CD4-positive, alpha-beta T cell treated with Interleukin-4 for 4 hours (primary cell): ENCODE measurements around the gene CYBA.
A peak's percentile ranks its signal among the peaks of the same experiment; 100 is the strongest.

Source experiments
- DNase-seq: peaks from one replicate; pipeline ENCODE4 v3.0.0-alpha.2; 2020

Gene CYBA

DNA sequence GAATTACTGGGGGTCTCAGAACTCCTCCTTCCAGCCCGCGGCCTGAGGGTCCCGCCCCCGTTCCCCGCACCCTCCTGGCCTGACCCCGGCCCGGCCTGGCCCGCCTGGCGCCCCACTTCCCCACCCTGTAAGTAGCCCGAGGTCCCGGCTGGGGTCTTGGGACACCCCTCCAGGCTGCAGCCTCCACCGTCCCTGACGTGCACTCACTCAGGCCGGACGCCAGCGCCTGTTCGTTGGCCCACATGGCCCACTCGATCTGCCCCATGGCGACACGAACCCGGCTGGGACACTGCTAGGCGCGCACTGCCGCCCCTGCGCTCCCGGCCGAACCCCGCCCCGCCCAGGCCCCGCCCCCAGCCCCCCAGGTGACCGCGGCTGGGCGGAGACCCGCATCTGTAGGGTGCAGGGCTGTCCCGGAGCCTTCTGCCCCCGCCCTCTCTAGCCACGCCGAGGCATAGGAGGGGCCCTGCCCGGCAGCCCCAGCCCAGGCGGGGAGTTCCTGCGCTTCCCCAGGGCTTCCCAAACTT lies at the start of gene CYBA:
Gene CYBA (minus strand): TSS at position 305 of the 527 bp plus-strand sequence. CDS start 40 bp downstream, at position 265.
- DNase-seq, result peak; percentile 83

DNA sequence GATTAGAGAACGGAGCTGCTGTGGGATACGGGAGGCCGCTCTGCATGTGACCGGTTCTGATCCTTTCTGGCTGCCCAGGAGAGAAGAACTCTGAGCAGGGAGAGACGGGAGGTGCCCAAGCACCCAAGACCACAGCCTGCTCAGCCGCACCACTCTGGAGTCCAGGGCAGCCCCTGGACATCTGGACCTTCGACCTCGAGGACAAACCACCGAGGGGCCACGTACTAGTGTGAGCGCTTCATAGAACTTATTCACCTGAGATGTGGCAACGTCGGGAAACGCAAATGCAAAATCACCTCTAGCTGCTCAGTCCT lies 49.4 kb upstream of the CYBA start:
- no peak for DNase-seq

DNA sequence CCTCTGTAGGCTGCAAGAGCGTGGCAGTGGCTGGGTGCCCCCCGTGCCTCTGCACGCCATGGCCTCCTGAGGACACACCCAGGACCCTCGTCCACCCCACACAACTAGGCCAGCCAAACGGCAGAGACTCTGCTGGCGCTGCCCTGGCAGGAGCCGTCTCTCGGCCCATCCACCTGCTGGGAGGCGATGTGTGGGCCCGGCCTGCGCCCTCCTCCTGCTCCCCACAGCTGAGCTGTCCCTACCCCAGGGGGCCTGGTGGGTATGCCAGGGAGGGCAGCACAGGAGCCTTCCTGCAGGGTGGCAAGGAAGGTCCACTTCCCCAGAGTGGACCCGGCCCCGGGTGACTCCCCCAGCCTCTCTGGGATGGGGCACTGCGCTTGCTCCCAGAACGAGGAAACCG lies 48.3 kb upstream of the CYBA start:
- no peak for DNase-seq

DNA sequence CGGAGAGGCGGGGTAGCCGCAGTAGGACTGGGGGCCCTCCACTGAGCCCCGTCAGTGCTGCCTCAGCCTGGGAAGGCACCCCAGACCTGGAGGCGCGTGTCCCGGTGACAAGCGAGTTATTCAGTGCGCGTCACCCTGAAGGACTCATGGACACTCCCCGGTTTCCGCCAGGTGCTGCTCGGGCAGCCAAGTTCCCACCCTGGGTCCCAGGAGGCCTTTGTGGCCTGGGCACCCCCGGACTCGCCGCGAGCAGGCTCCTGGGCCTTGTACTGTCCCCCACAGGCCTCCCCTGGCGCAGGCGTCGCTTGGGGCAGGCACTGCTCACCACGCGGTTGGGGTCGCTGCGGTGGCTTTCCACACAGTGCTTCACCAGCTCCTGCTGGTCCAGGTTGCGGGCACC lies 47.8 kb upstream of the CYBA start:
- no peak for DNase-seq

DNA sequence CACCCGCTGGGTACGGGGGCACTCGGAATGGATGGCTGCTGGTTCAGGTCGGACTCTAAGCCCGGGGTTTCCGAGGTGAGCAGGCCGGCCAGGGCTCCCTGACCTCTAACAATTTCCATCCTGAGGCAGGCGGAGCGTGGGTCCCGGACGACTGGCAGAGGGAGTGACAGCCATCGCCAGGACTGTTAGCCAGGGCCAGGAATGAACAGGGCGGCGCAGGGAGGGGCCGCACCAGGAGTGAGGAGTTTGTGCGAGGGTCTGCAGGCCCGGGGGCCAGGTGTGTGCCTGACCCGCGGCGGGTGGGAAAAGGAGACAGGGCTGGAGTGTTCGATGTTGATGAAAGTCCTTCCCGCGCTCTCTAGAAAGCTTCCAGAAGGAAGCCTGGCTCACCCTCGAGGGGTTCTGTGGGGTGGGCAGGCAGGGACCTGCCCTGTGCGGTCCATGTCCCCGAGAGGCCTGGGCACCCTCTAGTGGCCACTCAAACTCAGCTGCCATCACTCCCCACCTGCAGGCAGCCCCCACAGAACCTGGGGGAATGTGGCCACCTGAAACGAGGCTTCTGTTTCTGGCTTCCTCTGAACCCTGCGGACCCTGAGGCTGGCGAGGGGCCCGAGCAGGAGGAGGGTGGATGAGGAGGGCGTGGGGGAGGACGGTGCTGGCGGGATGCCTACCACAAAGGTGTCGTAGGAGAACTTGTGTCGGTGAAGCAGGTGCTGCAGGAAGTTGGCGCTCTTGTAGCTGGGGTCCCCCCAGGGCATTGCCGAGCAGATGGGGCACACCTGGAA lies 47.2 kb upstream of the CYBA start:
- no peak for DNase-seq

DNA sequence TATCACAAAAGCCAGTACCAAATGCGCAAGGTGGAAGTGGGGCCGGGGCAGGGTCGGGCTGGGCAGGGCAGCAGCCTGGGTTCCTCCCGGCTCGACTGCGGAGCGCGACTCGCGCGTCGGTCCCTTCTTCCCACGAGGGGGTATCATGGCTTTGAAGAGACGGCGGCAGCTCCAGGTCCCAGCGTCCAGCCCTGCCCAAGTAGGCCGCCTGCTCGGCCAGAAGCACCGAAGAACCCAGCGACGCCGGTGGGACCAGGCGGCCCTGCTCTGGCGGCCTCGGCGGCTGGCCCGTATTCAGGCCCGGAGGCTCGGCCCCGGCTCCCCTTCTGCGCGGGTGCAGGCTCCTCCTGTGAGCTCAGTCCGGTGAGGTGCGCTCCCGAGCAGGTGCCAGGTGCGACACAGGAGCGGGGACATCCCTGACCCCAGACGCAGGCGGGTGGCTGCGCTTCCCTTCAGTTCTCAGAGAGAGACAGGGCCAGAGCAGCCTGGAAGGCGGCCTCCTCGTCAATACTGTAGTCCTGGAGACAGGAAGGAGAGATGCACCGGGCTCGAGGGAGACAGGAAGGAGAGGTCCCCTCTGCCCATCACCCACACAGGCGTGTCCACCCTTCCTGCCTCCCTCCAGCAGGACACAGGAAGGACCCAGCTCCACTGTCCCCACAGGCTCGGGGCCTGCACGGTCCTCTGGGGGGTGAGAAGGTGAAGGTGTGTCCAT lies 46.4 kb upstream of the CYBA start:
- DNase-seq, result no peak

DNA sequence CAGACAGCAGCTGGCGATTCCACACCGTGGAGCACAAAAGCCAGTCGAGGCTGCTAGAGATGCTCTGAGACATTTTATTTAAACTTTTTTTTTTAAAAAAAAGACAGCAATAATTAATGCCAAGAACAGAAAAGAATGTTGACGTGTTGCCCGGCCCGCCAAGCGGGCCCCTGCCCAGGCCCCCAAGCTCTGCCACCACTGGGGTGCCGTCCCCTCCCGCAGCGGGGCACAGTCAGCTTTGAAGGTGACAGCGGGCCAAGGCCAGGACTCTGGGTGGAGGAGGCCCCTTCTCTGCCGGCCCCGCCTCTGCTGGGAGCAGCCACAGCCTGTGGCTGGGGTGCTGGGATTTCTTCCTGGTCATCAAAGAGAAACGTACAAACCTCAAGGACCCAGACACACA lies 45.6 kb upstream of the CYBA start:
- no peak for DNase-seq

DNA sequence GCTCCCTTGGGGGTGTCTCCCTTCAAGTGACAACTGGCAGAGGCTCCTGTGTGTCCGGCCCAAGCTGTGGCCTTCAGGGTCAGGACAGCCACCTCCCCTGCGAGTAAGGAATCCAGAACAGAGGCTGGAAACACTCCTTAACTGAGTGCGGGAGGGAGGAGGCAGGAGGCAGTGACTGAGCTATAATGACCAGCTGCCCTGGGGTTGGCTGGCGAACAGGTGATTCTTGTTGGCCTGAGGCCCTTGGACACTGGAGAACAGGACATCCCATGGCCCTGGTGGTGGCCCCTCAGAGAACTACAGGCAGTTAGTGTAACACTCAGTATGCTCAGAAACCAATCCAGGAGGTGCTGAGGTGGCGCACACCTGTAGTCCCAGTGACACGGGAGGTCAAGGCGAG lies 44.9 kb upstream of the CYBA start:
- DNase-seq, result no peak

DNA sequence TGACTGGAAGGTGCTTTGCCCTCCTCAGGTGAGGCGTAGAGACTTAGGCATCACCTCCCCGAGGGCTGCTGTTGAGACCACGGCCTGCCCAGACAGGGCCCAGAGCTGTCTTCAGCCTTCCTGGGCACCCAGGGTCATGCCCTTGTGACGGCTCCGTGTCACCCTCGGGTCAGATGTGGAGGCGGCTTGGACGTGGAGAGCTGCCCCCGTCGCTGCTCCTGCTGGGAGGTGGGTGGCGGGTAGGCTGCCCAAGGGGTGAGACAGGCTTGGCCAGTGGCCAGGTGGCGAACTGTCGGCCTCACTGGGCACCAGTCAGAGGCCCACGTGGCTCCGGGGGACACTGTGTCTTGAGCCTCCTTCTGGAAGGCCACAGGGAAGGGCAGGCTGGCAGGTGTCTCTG lies 44.4 kb upstream of the CYBA start:
- DNase-seq, result no peak

DNA sequence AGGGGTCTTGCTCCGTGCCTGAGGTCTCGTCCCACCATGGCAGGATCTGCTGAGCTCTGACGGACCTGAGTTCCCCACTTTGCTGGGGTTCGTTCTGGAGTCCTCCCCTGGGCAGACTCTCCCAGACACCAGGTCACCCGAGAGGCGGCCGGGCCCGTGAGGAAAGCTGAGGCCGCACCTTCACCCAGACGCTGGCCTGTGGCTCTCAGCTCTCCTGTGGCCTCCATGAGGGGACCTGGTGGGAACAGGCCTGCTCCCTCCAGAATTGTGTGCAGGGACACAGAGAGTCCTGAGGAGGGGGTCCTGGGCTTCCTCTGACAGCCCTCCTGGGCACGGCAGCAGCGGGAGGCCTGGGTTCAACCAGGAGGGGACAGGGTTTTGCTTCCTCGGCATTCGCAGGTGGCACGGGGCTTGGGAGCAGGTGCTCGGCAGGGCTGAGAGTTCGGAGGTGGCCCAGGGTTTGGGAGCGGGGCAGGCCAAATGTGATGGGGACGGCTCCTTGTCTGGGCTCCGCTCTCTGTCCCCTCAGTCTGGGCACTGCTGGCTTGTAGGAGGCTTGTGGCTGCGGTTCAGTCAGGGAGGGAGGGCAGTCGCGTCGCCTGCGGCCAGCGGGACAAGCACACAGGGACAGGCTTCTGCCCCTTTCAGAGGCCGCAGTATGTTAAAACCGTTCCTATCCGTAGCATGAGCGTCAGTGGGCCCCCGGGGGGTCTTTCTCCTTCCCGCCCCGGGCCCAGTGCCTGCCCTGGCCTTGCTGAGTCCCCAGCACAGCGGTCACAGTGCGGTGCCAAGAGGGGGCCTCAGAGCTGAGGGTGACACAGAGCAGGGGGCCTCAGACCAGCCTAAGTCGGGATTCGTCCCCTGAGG lies 43.6 kb upstream of the CYBA start:
- DNase-seq, result no peak

DNA sequence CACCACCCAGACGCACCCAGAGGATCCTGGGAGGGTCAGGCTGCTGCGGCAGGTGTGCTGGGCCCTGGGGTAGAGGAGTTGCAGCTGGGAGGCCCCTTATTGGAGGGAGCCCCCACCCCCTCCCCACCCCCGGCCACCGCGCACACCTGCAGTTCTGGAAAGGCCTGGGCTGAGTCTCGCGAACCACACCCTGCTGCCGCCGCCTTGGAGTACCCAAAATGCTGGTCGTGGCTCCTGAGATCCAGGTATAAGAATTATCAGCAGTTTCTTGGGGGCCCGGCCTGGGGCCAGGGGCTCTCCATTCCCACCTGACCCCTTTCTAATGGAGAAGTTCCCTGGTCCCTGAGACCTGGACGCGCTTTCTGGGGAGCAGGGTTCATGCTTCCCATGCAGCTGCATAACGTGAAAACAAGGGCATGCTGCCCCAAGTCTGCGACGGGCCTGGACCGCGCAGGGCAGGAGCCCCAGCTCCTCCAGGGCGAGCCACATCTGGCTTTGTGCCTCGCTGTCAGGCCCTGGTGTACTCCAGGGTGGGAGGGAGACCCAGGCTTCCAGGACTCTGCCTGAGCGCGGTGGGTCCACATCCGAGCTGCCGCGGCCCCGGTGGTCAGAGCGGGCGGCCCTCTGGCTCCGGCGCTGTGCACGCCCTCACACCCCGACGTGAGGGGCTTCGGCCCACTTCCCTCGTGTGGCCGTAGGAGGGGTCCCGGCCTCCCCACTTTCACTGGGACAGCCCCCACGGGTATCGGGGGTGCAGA lies 42.7 kb upstream of the CYBA start:
- no peak for DNase-seq

DNA sequence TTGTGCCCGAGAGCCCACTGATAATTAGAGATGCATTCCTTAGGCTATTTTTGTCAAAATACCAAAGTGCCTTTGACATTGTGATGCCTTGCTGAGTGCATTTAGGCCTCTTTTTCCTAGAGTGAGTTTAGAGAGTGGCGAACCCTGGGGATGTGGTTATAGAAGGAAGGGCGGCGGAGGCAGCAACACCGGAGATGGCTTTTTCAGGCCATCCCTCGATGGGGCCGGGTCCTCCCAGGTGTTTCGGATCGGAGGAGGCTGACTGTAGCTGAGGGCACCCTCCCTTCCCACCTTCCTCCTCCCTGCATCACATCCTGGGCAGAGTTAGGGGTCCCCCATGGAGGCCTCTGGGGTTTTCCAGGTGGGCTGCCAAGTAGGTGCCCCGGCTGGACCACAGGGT lies 42.0 kb upstream of the CYBA start:
- DNase-seq, result no peak

DNA sequence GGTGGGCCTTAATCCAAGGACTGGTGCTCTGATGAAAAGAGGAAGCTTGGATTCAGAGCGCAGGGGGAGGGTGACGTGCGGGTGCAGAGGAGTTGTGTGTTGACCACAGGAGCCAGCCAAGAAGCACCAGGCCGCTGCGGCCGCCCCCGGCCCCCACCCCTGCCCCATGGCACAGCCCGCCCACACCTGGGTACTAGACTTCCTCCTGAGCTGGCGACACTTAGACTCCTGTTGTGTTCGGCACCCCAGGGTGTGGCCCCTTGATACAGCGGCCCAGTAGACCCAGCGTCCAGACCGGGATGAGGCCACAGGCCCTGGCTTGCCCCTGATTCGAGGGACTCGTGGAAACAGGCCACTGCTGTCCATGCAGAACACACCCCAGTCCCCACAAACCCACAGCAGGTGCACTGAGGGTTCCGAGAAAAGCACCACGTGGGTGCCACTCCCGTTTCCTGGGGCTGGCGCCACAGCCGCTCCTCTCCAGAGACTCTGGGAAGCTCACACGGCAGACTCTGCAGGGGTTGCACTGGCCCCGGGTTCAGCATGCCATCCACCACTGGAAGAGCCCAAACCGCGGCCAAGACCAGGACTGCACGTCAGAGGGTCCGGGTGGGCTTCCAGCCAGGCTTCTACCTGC lies 41.2 kb upstream of the CYBA start:
- peak; percentile 45 for DNase-seq

DNA sequence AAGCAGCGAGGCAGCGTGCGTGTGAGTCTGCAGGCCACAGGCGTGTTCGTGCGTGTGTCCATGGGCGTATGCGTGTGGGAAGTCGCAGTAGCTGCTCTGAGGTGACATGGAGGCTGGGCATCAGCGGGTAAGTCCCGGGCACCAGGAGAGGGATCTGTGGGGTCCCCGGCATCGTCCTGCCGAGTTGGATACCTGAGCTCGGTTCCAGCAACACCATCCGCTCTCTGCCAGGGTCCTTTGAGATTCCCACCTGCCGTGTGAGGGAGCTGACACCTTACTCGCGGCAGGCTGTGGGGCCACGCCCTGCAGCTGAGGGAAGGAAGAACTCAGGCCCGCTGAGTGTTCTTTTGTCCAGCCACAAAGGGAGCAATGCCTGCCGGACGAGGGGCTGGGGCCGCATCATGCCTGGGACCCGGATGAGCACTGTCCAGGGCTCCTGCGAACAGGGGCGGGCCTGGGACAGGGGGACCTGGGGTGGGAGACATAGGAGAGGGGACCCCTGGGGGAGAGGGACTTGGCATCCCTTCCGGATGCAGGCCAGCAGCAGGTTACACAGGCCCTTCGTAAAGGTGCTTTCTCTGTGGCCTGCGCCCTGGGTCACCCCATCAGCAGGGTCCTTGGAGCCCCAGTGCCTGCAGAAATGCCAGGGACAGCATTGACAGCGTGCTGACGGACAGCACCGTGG lies 40.4 kb upstream of the CYBA start:
- no peak for DNase-seq

DNA sequence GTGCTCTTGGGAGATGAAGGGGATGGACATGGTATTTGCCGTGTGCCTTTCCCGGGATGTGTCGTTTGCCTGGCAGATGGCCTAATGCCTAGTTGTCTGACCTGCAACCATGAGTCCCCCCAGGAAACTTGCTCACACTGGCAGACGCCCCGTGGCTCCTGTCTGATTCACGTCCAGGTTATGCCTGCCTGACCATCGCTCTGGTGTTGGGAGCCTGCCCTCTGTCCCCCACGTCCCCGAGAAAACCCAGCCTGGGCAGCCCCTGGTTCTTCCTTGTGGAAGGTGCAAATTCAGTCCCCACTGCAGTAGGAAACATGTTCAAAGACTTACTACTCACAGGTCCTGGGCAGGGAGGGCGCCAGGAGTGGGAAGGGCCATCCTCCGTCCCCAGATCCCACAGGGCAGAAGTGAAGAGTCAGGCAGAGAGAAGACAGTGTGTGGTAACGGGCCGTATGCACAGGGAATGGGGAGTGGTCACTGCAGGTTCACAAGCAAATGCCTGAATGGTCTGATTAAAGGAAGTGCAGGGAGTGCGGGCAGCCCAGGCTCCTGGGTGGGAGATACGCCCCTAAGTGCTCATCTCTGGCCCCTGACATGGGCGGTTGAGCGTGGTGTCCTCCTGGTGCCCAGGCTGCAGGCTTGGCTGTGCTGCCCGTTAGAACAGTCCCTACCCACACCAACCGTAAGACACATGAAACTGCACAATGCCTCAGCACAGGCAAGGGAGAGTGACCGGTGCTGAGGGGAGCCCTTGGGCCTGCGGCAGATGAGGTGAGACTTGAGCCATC lies 39.7 kb upstream of the CYBA start:
- no peak for DNase-seq

DNA sequence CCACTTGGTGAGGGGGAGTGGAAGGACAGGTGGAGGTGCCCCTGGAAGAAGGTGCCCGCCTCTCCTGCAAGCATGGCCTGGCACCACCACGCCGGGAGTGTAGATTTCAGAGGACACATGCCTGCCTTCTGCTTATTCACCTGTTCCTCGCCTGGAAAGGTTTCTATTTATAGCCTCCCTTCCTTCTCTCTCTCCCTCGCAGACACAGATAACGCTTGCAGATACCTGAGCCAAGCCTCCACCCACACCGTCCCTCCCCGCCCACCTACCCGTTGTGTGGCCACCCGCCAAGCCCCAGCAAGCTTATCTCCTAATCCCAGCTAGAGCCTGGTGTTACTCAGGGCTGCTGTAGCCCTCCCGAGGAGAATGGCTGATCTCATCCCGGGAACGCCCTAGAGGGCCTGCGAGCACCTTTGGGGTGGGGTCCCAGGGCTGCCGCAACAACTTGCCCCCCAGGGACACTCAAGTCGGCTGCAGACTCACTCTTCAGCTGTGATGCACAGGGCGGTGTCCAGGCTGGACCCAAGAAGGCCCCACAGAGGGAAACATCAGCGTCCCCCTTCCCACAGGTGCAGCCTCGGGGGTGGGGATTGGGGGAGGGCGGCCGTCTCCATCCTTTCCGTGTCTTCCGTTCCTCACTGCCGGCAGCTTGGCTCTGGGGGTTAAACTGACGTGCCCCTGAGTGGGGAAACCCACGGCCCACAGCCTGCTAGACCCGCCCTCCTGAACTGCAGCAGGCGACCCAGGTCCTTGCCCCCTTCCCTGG lies 37.3 kb upstream of the CYBA start:
- no peak for DNase-seq

DNA sequence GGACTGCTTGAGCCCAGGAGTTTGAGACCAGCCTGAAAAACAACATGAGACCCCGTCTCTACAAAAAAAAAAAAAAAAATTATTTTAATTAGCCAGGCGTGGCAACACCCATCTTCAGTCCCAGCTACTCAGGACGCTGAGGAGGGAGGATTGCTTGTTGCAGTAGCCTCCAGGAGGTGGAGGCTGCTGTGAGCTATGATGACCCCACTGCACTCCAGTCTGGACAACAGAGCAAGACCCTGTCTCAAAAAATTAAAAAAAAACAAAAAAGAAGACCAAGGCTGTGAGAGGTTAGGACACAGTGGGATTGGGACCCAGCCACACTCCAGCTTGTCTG lies 36.8 kb upstream of the CYBA start:
- no peak for DNase-seq

DNA sequence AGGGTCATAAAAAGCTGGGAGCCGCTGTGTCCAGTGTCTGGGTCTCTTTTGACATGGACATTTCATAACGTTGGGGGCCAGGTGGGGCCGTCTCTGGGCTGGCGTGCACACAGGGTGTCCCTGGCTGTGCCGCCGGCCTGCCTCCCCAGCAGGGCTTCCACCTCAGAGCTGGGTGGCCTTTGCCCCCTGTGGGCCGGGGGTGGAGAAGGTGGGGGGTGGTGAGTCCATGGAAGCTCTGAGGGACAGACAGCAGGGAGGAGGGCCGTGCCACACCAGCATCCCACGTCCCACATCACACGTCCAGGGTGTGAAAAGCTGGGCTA lies 36.4 kb upstream of the CYBA start:
- DNase-seq, result no peak

DNA sequence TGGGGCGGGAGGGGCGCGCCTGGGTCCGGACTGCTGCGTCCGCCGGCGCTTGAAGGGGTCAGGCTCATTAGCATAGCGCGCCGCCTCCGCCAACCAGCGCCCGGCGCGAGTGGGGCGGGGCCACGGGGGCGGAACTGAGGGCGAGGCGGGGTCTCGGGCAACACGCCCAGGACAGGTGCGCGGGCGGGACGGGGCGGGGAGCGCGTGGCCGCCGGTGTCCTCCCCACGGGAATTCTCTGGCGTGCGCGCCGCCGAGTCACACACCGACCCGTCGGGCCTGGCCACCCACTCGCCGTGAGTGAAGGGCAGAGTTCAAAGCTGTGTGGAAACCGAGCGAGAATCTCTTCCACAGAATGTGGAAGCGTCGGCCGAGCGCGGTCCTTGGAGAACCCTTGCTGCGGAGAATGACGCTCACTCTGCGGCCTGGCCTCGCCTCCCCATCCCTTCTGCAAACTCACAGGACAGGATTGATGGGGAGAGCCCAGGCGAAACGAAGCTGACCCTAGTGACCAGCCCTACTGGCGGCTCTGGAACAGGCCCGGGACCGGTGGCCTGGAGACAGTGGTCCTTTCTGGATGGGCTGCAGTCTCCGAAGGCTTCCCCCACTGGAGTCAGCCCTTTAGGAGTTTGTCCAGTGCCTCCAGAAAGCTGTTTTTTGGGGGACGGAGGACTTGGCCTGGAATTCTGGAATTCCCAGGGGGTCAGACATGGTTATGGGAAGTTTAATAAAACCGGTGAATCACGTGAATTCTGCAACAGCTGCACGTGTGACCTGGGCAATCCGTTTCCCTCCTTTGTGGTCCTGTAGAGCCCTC lies 35.8 kb upstream of the CYBA start, which contains the start of gene SNAI3:
Gene SNAI3 (minus strand): TSS at position 69 of the 815 bp plus-strand sequence. CDS start 101 bp downstream, outside the sequence.
- peak; percentile 78 for DNase-seq
